Midbrain (tissue), 1 donor: ENCODE data around the gene WFDC1.

Experiments
- DNase-seq: peaks from one replicate; lab custom pipeline; 2025; lab: John Stamatoyannopoulos, UW

Gene WFDC1

DNA sequence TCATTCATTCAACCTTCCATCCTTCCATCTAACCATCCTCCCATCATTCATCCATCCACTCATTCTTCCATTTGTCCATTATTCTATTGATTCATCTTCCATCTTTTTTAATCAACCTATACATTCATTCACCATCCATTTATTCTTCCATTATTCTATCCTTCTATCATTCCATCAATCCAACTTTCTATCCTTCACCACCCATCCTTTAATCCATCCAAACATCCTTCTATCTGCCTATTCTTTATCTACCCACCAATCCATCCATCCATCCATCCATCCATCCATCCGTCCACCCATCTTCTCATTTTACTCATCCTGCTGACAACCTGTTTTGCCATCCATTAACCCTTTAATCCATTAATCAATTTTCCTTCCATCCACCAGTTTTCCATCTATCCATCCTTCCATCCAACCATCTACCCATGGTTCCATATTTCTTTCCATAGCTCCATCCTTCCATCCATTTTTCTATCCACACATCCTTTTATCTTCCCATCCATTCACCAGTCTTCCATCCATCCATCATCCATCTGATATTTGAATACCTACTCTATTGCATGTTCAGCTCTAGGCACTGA is 21.8 kb upstream of the WFDC1 start:
- DNase-seq = no peak

DNA sequence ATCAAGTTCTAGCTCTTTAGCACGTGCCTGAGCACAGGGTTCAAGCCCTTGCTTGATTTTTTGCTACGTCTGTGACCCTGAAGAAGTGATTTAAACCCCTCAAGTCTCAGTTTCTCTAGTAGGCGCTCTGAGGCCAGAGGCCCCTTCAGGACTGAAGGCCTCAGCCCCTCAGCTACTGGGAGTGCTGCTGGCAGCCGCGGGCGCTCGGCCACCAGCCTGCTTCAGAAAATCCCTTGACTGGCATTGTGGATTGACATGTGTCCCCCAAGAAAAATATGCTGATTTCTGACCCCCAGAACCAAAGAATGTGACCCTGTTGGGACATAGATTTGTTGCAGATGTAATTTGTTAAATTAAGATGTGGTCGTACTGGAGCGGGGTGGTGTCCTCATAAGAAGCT is 20.2 kb upstream of the WFDC1 start:
- no peak for DNase-seq

DNA sequence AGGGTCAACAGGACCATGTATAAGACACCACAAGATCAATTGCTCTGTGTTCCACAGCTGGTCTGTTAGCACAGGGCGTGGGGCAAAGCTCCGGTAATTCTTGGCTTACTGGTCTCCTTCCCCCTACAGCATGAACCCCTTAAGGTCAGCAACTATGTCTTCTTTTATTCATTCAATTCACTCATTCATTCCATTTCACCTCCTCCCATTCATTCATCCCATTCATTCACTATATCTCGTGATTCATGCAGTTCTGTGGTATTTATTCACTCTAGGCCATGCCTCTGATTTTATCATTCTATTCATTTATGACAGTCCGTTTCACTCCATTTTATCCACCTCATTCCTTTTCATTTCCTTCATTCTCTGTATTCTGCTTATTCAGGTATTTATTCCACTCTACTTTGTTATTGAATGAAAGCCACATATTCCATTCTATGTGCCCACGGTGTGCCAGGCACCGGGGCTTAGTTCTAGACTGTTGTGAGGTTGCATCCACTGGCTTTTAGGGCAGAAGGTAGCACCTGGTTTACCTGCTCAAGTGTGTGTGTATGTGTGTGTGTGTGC is 19.0 kb upstream of the WFDC1 start:
- no peak for DNase-seq

DNA sequence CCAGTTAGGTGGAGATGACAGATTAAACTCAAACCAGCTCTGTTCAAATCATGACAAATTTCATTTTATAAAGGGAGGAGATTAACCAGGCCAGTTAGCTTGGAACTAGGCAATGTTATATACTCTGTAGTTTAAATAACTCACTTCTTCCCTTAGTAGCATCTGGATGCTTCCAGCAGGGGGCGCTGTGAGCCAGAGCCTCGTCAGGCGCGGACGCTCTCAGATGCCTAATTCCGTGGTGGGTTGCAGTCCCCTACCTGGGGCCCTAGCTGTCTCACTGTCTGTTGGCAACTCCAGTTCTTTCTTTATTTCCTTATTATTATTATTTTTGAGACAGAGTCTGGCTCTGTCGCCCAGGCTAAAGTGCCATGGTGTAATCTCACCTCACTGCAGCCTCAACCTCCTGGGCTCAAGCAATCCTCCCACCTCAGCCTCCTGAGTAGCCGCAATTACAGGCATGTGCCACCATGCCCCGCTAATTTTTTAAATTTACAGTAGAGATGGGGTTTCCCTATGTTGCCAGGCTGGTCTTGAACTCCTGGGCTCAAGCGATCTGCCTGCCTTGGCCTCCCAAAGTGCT is 17.3 kb upstream of the WFDC1 start:
- DNase-seq = peak; percentile 71

DNA sequence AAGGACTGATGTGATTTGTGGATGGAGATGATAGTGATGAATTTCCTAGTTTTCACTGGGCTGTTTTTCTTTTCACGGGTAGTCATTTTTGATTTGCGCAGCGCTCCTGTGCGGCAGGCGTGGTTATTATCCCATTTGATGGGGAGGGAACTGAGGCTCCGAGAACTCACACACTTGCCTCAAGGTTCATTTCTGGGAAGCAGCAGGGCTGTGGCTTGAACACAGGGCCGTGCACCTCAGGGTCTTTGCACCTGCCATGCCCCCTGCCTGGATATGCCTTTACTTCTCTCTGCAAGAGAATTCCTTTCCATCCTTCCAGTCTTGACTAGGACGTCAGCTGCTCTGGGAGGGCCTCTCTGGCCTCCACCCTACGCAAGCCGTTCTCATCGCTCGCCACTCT is 16.3 kb upstream of the WFDC1 start:
- DNase-seq = no peak

DNA sequence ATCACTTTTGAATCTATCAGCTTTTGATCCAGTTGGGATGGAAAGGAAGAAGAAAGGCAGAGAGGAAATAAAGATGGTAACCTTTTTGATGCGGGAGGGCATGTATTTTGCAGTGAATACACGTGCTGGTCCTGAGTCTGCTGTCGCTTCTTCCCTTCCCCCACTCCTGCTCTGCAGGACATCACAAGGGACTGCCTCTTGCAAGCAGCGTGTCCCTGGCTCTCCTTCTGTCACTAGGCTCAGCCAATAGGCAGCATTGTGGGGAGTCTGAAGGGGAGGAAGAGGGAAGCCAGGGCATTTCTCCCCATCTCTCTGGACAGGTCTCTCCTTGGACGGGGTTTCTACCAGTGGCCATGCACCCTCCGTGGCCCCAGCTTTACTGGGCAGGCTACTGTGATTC is 15.7 kb upstream of the WFDC1 start:
- DNase-seq = peak; percentile 64

DNA sequence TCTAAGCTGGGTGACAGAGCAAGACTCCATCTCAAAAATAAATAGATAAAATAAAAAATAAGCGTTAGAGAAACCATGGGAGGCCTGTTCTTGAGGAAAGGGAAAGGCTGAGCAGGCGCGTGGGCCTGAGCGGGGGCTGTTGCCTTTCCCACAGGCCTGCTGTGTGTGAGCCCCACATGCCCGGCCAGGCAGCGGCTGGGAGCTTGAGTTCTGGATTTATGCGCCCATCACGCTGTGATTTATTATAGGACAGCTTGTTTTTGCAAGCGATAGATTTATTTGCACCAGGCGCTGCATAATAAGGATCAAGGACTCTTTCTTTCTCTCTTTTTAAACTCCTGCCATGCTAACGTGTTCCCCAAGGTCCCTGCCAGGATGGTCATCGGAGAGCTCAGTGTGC is 14.8 kb upstream of the WFDC1 start:
- no peak for DNase-seq

DNA sequence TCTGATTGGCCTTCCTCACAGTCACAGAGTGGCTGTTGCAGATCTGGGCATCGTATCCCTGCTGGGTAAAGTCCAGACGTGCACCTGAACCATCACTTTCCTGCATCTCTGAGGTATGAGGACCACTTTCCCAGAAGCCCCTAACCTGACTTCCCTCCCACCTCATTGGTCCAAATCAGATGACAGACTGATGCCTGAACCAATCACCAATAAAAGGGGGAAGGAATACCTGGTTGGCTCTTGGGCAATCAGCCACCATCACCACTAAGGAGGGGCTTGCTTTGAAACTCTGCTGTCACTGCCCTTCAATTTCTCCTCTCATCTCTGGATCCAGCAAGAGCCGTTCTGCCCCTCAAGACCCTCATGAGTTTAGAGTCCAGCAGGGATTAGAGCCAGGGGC is 13.6 kb upstream of the WFDC1 start:
- no peak for DNase-seq

DNA sequence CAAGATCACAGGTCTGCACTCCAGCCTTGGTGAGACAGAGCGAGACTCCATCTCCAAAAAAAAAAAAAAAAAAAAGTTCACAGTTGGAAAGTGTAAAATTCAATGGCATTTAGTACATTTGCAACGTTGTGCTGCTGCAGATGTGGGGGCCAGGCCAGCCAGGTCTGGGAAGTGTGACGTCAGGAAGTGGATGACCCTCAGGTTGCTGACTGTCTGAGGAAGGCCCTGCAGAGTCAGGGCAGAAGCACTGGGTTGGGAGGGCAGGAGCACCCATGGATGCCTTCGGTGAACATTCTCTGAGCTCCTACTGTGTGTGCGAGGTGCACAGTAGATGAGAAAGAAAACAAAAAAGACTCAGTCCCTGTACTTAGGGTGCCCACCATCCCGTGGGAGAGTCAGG is 12.1 kb upstream of the WFDC1 start:
- DNase-seq = no peak

DNA sequence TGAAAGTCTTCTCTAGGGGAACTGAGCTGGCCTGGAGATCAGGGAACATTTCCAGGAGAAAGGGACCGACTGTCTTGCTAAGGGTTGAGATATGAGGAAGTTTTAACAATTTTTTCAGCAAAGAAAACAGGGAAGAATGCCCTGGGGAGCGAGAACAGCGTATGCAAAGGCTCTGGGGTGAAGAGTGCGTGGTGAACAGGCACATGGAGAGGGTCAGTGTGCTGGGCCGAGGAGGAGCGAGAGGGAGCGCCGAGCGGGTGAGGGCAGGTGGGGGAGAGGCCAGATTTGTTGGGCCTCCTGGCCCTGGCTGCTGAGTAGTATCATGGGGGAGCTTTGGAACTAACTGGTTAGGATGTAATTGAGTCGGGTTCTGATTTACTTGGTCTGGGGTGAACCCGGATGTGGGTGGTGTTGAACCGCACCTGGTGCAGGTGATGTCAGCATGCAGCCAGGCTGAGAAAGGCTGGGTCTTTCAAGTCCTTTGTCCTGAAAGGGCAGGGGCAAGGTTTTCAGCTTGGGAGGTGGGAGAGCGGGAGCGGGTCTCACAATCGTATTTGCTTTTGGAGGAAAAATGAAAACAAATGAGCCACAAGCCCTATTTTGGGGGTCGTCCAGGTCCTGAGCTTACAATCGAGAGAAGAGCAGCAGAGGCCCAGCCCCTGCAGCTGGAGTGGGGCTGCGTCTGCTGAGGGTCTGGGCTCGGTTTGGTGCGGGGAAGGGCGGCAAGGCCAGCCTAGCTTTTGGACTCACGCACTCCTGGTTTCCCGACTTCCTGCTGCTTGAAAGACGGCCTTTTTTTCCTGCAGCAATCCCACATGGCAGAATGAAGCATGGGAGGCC is 11.1 kb upstream of the WFDC1 start:
- DNase-seq = no peak

DNA sequence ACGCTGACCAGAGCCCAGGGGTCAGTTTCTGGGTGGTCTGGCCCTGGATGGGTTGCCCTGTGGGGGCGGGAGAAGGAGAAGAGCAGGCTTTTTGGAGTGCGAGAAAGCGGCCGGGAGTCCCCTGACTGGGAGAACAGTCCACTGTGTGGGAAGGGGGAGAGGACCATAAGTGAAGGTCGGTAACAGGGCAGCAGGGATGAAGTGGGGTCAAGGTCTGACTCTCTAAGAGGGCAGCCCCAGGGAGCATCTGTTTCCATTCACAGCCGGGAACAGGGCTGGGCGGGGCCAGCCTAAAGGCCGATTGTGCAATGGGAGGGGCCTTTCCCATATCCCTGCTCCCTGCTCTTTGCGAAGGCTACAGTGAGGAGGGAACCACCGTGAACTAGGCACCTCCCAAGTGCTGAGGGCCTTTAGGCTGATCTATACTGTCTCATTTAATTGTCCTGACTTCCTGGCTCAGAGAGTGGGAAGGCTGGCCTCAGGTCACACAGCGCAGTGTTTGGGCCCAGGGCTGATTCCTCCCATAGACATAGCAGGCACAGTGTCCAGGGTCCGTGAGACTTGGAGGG is 10.4 kb upstream of the WFDC1 start:
- DNase-seq = no peak

DNA sequence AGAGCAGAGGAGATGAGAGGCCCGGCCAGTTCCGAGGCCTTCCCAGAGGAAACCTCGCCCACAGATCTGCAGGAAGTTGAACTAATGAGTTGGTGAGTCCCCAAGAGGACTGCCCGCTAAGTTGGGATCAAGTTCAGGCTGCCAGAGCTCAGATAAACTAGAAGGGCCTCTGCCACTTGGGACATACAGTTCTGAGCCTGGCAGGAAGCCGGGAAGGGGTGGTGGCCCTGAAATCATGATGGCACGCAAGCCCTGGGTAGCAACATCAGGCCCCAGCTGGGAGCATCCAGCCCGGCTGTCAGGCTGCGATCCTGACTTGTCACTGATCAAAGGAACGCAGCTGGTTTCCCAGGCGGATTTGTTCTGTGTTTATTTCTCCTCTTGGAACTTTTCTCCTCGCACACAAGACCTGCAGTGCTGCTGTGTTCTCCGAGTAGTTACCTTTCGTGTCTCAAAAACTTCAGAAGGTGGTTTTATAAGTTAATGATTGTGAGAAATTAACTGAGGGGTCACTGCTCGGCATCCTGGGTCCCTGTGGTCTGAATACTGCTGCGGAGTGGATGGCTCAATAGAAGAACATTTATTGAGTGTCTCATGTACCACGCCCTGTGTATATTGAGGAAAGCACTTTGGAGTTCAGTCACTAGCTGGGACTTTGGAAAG is 8.0 kb upstream of the WFDC1 start:
- no peak for DNase-seq

DNA sequence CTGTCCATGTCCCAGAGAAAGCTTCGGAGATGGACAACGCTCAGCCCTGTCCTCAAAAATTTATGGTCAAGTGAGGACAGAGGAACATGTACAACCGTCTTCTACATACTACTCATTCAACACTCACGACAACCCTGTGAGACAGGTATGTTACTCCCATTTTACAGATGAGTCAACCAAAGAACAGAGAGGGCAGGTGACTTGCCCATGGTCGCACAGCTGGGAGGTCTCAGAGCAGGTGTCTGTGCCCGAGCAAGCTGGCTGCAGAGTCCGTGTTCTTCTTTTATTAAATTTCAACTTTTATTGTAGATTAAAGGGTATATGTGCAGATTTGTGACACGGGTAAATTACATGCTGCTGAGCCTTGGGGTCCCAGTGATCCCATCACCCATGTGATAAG is 5.8 kb upstream of the WFDC1 start:
- no peak for DNase-seq

DNA sequence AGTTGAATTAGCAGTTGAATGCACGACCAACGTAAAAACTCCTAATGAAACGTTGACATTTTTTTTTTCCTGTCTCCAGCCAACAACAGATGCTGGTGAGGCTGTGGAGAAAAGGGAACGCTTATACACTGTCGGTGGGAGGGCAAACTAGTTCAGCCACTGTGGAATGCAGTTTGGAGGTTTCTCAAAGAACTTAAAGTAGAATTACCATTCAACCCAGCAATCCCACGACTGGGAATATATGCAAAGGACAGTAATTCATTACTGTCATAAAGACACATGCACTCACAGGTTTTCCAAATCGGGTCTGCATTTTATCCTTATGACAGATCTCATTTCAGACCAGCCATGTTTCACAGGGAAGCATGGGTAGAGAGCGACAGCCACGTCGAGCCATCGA is 3.5 kb upstream of the WFDC1 start:
- DNase-seq = no peak

DNA sequence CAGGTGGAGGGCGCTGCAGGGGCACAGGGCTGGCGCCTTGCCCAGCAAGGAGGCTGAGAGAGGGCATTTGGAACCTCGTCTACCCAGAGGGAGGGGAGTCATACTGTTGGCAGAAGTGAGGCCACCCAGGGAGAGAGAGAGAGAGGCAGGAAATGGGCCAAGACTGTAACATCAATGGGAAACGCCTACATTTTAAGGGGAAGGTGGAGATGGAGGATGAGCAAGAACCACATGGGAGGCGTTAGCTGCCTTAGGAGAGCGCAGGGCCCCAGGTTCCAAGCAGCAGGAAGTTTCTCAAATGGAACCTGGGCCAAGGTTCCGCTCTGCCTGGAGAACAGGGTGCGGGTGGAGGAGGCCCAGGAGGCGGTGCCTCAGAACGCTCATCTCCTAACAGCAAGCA is 2.7 kb upstream of the WFDC1 start:
- DNase-seq = no peak

DNA sequence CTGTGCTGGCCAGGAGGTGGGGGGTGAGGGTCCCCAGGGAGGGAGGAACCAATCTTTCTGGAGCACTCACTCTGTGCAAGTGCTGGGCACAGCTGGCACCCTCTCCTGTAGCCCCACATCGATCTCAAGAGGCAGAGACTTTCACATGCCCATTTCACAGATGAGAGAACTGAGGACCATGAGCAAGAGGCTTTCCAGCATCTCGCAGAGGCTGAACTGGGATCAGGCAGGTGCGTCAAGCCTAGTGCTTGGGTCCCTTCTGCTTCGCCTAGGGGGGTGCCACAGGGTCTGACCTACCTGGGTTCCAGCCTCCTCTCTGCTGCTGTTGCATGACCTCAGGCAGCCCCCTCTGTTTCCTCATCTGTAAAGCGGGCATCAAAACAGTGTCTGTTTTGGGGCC is 1.3 kb upstream of the WFDC1 start:
- DNase-seq = no peak

DNA sequence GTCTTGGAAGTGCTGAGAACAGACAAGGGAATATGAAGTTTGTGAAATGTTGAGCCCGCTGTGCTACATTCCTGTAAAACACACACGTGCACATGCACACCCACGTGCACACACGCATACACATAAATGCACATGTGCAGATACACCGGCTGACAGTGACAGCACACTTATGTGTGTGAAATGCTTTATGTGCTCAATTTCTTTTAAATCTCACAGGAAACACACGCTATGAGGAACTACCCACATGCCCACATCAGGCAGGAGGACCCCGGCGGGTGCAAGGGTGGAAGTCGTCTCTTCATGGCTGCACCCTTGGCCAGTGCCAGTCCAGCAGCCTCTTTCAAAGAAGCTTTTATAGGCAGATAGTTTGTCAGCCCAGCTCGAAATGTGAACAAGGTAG is 561 bp upstream of the WFDC1 start:
- no peak for DNase-seq

DNA sequence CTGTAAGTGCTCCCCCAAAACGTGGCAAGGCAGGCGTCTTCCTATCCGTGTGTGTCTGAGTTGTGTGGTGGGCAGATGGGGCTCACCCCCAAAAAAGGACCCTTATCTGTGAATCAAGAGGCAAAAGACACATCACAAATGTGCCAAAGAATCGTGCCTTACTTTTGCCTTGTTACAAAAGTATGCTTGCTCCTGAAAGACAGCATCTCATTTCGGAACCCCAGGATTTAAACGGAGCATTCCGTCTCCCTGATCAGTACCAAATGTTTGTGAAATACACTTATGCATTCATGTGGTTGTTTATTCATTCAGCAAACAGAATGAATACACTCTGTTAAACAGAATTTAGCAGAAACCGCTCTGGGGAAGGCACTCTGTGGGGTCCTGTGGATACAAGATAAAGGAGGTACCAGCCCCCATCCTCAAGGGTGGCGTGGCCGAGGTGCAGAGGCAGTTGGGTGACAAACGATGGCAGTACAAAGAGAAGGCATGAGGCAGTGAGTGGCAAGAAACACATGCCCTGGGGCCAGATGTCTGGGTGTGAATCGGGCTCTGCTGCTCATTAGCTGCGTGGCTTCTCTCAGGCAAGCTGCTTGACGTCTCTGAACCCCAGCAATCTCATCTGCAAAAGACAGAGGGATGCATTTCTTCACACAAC is 654 bp downstream of the WFDC1 start:
- DNase-seq = no peak

DNA sequence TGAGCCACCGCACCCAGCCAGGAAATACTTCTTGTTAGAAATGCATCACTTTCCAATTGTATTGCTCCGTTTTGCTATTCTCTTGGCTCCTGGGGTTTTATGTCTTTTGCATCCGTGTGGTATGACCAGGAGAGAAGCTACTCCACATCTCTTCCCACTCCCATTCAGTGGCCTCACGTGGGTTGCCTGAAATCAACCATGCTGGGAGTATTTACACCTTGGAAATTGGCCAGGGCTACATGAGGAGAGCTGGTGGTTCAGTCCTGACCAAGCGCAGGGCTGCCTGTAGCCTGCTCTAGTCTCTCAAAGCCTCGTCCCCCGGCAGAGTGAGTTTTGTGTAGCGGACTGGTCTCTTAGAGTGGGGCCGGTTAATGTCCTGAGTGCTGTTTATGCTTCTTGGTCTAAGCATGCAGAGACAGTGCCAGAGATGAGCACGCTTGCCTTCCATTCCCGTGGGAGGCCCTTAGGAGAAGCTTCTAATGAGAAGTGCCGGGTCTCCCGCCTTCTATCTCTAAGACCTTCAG is 3.8 kb downstream of the WFDC1 start:
- no peak for DNase-seq

DNA sequence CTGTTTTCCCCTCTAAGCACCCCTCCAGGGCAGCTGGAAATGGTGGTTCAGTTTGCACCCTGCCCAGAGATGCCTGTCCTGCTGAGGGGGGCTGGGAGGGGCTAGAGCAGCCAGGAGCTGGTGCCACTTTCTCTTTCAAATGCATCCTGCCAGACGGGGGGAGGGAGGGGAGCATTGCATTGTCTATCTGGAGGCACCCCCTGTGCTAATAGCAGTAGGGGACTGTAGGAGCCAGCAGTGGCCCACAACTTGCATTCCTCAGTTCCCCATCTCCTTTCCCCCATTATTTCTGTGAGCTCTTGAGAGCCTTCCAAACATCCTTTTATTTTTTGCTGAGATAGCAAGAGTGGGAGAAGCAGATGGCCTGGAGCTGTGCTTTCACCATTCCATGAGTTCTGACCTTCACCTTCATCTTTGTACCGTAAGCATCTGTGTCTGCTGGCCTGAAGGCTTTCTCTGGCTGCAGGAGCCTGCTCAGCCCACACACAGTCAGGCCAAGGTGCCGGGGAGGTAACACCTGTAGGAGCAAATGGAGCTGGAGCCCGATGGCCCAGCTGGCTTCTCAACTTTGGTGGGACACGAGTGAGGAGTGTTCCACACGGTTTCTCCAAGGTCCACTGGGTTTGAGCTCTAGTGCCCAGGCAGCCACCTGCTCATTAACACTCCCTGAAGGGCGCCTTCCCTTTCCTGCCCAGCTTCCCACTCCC is 5.2 kb downstream of the WFDC1 start:
- no peak for DNase-seq
